A673 (cell line): Measurements from ENCODE around the gene FHIT. TPM values are rescaled to one million over a fixed set of nuclear protein-coding genes. Genes with fewer than 3 reads are reported as not detected.

Experiments used
- BruUV-seq: library from RNA; stranded (reverse); fragments of 400-500 nt; replicated peaks from 2 replicates; lab custom pipeline; 2021; lab: Mats Ljungman, UMichigan
- CTCF ChIA-PET: fragments of 300-600 bp; sonication (Branson Sonifier 250); formaldehyde crosslinking; loops from one replicate; lab custom pipeline; 2022; ENCODE audit warnings: antibody characterized with exemption; lab: Charles Lee
- POLR2A ChIA-PET: fragments of 300-600 bp; sonication (Branson Sonifier 250); formaldehyde crosslinking; loops from one replicate; lab custom pipeline; 2022; ENCODE audit warnings: antibody characterized with exemption; ENCODE audit not compliant: low non-redundant PET; lab: Charles Lee
- DNase-seq: peaks from one replicate; pipeline ENCODE4 v3.0.0-alpha.2; 2015; ENCODE audit warnings: low spot score
- H3K27ac ChIP-seq: fragments of 200-600 bp; sonication (generic); 2 replicates; pipeline ENCODE4 v1.5.1; 2016; ENCODE audit warnings: mixed run types, low read depth, mild to moderate bottlenecking, mixed read lengths, antibody characterized with exemption, low read length; ENCODE audit not compliant: poor library complexity, severe bottlenecking
- H3K27me3 ChIP-seq: fragments of 200-600 bp; sonication (generic); replicated peaks from 2 replicates; pipeline ENCODE4 v1.6.1; 2017; ENCODE audit warnings: mixed run types, low read depth, mild to moderate bottlenecking, mixed read lengths, antibody characterized with exemption, low read length; ENCODE audit not compliant: insufficient read depth, poor library complexity
- H3K36me3 ChIP-seq: fragments of 200-600 bp; sonication (generic); 2 replicates; pipeline ENCODE4 v1.6.1; 2016; ENCODE audit warnings: mixed run types, mild to moderate bottlenecking, mixed read lengths, antibody characterized with exemption, low read length; ENCODE audit not compliant: insufficient read depth, poor library complexity, severe bottlenecking
- H3K4me1 ChIP-seq: fragments of 200-600 bp; sonication (generic); 2 replicates; pipeline ENCODE4 v1.6.1; 2017; ENCODE audit warnings: mixed run types, mild to moderate bottlenecking, mixed read lengths, antibody characterized with exemption, low read length; ENCODE audit not compliant: insufficient read depth, poor library complexity, severe bottlenecking
- H3K4me3 ChIP-seq: fragments of 200-600 bp; sonication (generic); 2 replicates; pipeline ENCODE4 v1.5.1; 2016; ENCODE audit warnings: low read depth, mixed run types, mild to moderate bottlenecking, mixed read lengths, low read length; ENCODE audit not compliant: poor library complexity, severe bottlenecking
- H3K9me3 ChIP-seq: fragments of 200-600 bp; sonication (generic); 2 replicates; pipeline ENCODE4 v1.6.1; 2016; ENCODE audit warnings: mixed run types, low read depth, mild to moderate bottlenecking, mixed read lengths, antibody characterized with exemption, low read length; ENCODE audit not compliant: poor library complexity, severe bottlenecking
- CTCF ChIP-seq: fragments of 300-800, 200-600 bp; sonication (generic); conservative IDR thresholded peaks from 2 replicates; pipeline ENCODE4 v1.5.1; 2017; ENCODE audit warnings: low read depth, mild to moderate bottlenecking, antibody characterized with exemption, low read length, moderate library complexity, mixed read lengths
- EZH2 ChIP-seq: fragments of 200-600 bp; sonication (generic); IDR thresholded peaks from 2 replicates; pipeline ENCODE4 v1.6.1; 2017; ENCODE audit warnings: borderline replicate concordance, low read depth, mild to moderate bottlenecking, mixed read lengths, antibody characterized with exemption, low read length; ENCODE audit not compliant: poor library complexity, severe bottlenecking
- intact Hi-C: fragments of 100-400 bp; cut with micrococcal nuclease; formaldehyde crosslinking; loops from one replicate; pipeline ENCODE4 v1.10.0; 2022; ENCODE audit not compliant: unreplicated experiment
- total RNA-seq: library from RNA; stranded (reverse); gene quantifications from 2 replicates; pipeline ENCODE4 v1.2.3, GENCODE V29; 2021

The FHIT gene
- total RNA-seq, 1 experiment from 2014 or later: not detected

DNA sequence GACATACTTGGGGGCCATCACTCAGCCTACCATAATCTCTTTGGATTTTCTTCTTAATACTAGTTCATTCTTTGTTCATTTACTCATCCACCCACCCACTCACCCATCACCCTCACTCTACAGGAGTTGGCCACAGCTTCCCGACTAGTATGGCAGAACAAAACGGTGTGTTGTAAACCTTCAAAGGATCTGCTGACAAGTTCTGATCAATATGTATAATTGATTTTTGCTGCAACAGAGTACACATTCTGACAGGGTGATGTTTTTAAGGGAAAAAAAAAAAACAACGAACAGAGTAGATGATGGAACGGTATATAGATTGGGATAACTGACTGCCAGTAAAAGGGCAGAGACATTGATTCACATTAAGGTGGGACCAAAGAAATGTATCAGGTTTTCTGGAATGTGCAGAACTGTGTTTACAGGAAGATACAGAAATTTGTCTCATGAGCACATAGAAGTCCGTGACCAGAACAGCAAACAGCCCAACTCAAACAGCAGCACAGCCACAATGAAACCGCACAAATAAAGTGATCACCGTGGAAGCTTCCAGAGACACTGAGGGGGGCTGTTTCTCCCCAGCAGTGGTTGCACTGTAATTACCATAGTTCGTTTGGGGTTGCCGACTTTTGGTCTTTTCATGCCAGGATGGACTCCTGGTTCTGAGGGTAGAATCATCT lies 931.9 kb downstream of the FHIT start:
- H3K4me1 ChIP-seq: no peaks in the 10 kb centered on the region

GRCh38 chr3:60316121-60316797 lies 935.0 kb downstream of the FHIT start:
- H3K36me3 ChIP-seq: no peaks in the 10 kb centered on the region
- H3K27me3 ChIP-seq: no peaks in the 10 kb centered on the region
- ChIA-PET CTCF (no interaction called here), POLR2A (no interaction called here)
- intact Hi-C loops: no loop called here
- no TSS peak for BruUV-seq
- no peaks in the 10 kb centered on the region for H3K9me3 ChIP-seq
- no peaks in the 10 kb centered on the region for H3K4me1 ChIP-seq
- no peak overlapping the region for H3K27ac ChIP-seq
- TF ChIP-seq CTCF (no peak), EZH2 (no peak)
- no peak for DNase-seq
- no peak overlapping the region for H3K4me3 ChIP-seq

More for the DNA sequence above, 931.9 kb downstream of the FHIT start:
- ChIA-PET CTCF (no interaction called here), POLR2A (no interaction called here)
- intact Hi-C loops: no loop called here
- Histone ChIP-seq H3K27me3 (no peaks in the 10 kb centered on the region), H3K4me3 (no peak overlapping the region), H3K27ac (no peak overlapping the region), H3K36me3 (no peaks in the 10 kb centered on the region), H3K9me3 (no peaks in the 10 kb centered on the region)
- TF ChIP-seq CTCF: no peak
- no TSS peak for BruUV-seq
- no peak for DNase-seq

DNA sequence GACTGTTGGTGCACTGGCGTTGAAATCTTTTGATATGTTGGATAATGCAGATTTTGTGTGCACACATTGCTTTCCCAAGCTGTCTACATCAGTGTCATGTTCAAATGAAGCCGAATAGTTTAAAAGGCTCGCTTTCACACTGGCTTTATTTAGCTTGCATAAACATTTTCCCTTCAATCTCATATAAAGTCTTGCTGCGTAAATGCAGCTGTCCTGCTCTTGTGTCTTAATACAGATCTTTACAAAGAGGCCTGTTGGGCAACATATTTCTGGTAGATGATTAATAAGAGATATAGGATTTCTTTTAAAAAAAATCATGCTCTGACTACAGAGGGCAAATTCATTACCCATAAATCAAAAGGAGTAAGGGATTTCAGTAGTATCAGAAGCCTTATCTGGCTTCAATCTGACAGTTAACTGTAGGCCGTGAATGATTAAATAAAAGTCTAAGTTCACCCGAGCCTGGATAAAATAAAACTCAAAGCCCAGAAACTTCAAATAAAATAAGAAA lies 937.2 kb downstream of the FHIT start:
- Histone ChIP-seq H3K9me3 (no peaks in the 10 kb centered on the region), H3K36me3 (no peaks in the 10 kb centered on the region), H3K27ac (no peak overlapping the region), H3K4me1 (no peaks in the 10 kb centered on the region), H3K4me3 (no peak overlapping the region), H3K27me3 (no peaks in the 10 kb centered on the region)
- CTCF ChIA-PET: no interaction called here
- intact Hi-C loops: no loop called here
- TF ChIP-seq CTCF (no peak), EZH2 (no peak)
- no TSS peak for BruUV-seq
- DNase-seq: no peak
- POLR2A ChIA-PET: no interaction called here
